H9 (cell line): Measurements from ENCODE around the gene NLGN3. TPM values are rescaled to one million over a fixed set of nuclear protein-coding genes. Genes with fewer than 3 reads are reported as not detected.

Experiments
- DNase-seq: peaks from one replicate; pipeline ENCODE4 v3.0.0-alpha.2; 2017
- H2AFZ ChIP-seq: one replicate; pipeline ENCODE4 v1.6.1; 2013; ENCODE audit warnings: mild to moderate bottlenecking, low read length, control low read depth, moderate library complexity
- H2AK5ac ChIP-seq: 2 replicates; pipeline ENCODE4 v1.6.1; 2013; ENCODE audit warnings: low read length, control low read depth, mixed read lengths; ENCODE audit not compliant: insufficient read length
- H2BK120ac ChIP-seq: one replicate; pipeline ENCODE4 v1.6.1; 2013; ENCODE audit warnings: low read depth, mild to moderate bottlenecking, low read length, control low read depth, inconsistent platforms; ENCODE audit not compliant: poor library complexity, severe bottlenecking
- H2BK12ac ChIP-seq: 2 replicates; pipeline ENCODE4 v1.6.1; 2013; ENCODE audit warnings: low read length, control low read depth, mixed read lengths, low read depth; ENCODE audit not compliant: insufficient read length
- H2BK15ac ChIP-seq: 2 replicates; pipeline ENCODE4 v1.6.1; 2013; ENCODE audit warnings: low read depth, low read length, control low read depth
- H2BK20ac ChIP-seq: one replicate; pipeline ENCODE4 v1.6.1; 2013; ENCODE audit warnings: low read depth, mild to moderate bottlenecking, low read length, control low read depth, inconsistent platforms; ENCODE audit not compliant: poor library complexity, severe bottlenecking
- H2BK5ac ChIP-seq: 2 replicates; pipeline ENCODE4 v1.6.1; 2013; ENCODE audit warnings: low read length, control low read depth, mixed read lengths; ENCODE audit not compliant: insufficient read length
- H3K14ac ChIP-seq: 2 replicates; pipeline ENCODE4 v1.6.1; 2013; ENCODE audit warnings: low read length, control low read depth; ENCODE audit not compliant: insufficient read depth
- H3K18ac ChIP-seq: 2 replicates; pipeline ENCODE4 v1.6.1; 2013; ENCODE audit warnings: low read depth, mild to moderate bottlenecking, mixed read lengths, low read length, control low read depth; ENCODE audit not compliant: insufficient read length
- H3K23ac ChIP-seq: 2 replicates; pipeline ENCODE4 v1.6.1; 2013; ENCODE audit warnings: low read length, control low read depth, mixed read lengths, low read depth; ENCODE audit not compliant: insufficient read length
- H3K23me2 ChIP-seq: 2 replicates; pipeline ENCODE4 v1.6.1; 2013; ENCODE audit warnings: low read depth, mild to moderate bottlenecking, mixed read lengths, low read length, control low read depth; ENCODE audit not compliant: insufficient read length, poor library complexity, severe bottlenecking
- H3K27ac ChIP-seq: 2 replicates; pipeline ENCODE4 v1.5.1; 2013; ENCODE audit warnings: low read length, control low read depth, mixed read lengths, low read depth; ENCODE audit not compliant: insufficient read length
- H3K27me3 ChIP-seq: 2 replicates; pipeline ENCODE4 v1.6.1; 2013; ENCODE audit warnings: low read length, control low read depth, inconsistent platforms; ENCODE audit not compliant: insufficient read depth
- H3K4ac ChIP-seq: 2 replicates; pipeline ENCODE4 v1.6.1; 2013; ENCODE audit warnings: low read depth, mild to moderate bottlenecking, control low read depth, inconsistent platforms, low read length, moderate library complexity
- H3K4me1 ChIP-seq: 2 replicates; pipeline ENCODE4 v1.6.1; 2013; ENCODE audit warnings: low read length, control low read depth, inconsistent platforms; ENCODE audit not compliant: insufficient read depth
- H3K4me2 ChIP-seq: 2 replicates; pipeline ENCODE4 v1.6.1; 2013; ENCODE audit warnings: low read length, control low read depth, mixed read lengths; ENCODE audit not compliant: insufficient read length, insufficient read depth
- H3K56ac ChIP-seq: 2 replicates; pipeline ENCODE4 v1.6.1; 2013; ENCODE audit warnings: low read depth, mild to moderate bottlenecking, mixed read lengths, low read length, control low read depth; ENCODE audit not compliant: insufficient read length
- H3K79me1 ChIP-seq: 2 replicates; pipeline ENCODE4 v1.6.1; 2013; ENCODE audit warnings: low read depth, mild to moderate bottlenecking, moderate library complexity, low read length, control low read depth, inconsistent platforms; ENCODE audit not compliant: insufficient read depth, poor library complexity, severe bottlenecking
- H3K79me2 ChIP-seq: 2 replicates; pipeline ENCODE4 v1.6.1; 2013; ENCODE audit warnings: low read length, control low read depth, inconsistent platforms; ENCODE audit not compliant: insufficient read depth
- H3K9ac ChIP-seq: 2 replicates; pipeline ENCODE4 v1.6.1; 2013; ENCODE audit warnings: low read length, control low read depth, mixed read lengths; ENCODE audit not compliant: insufficient read length; ENCODE audit errors: extremely low read depth
- H3K9me3 ChIP-seq: one replicate; pipeline ENCODE4 v1.6.1; 2013; ENCODE audit warnings: low read depth, low read length, inconsistent platforms; ENCODE audit not compliant: control insufficient read depth
- H3T11ph ChIP-seq: one replicate; pipeline ENCODE4 v1.6.1; 2013; ENCODE audit warnings: mild to moderate bottlenecking, low read length, control low read depth, inconsistent platforms
- H4K20me1 ChIP-seq: one replicate; pipeline ENCODE4 v1.6.1; 2013; ENCODE audit not compliant: control insufficient read depth, insufficient read length, insufficient read depth
- H4K5ac ChIP-seq: 2 replicates; pipeline ENCODE4 v1.6.1; 2013; ENCODE audit warnings: low read depth, mild to moderate bottlenecking, mixed read lengths, low read length, control low read depth; ENCODE audit not compliant: insufficient read length
- H4K8ac ChIP-seq: replicated peaks from 2 replicates; pipeline ENCODE4 v1.6.1; 2013; ENCODE audit warnings: low read length, control low read depth, mixed read lengths, low read depth; ENCODE audit not compliant: insufficient read length
- H4K91ac ChIP-seq: 2 replicates; pipeline ENCODE4 v1.6.1; 2013; ENCODE audit warnings: low read depth, mild to moderate bottlenecking, moderate library complexity, mixed read lengths, low read length, control low read depth; ENCODE audit not compliant: insufficient read length
- H3K27ac Mint-ChIP-seq, 3 experiments: 2 replicates in 2 of 3; 3 replicates in 1 of 3; pipeline ENCODE4 v1.8.0; 2020 to 2021; ENCODE audit warnings: mixed read lengths in 3 of 3, mild to moderate bottlenecking in 1 of 3, moderate library complexity in 1 of 3
- H3K27me3 Mint-ChIP-seq: 2 replicates; pipeline ENCODE4 v1.8.0; 2021; ENCODE audit warnings: low read depth, mild to moderate bottlenecking, moderate library complexity, mixed read lengths
- H3K36me3 Mint-ChIP-seq, 3 experiments: 2 replicates in 2 of 3; 3 replicates in 1 of 3; pipeline ENCODE4 v1.8.0; 2020 to 2021; ENCODE audit warnings: low read depth in 3 of 3, mixed read lengths in 3 of 3; ENCODE audit not compliant: insufficient read depth in 1 of 3
- H3K4me1 Mint-ChIP-seq, 2 experiments: 2 replicates each; pipeline ENCODE4 v1.8.0; 2020; ENCODE audit warnings: mixed read lengths in 2 of 2
- H3K4me3 Mint-ChIP-seq, 2 experiments: 2 replicates in 1 of 2; 3 replicates in 1 of 2; pipeline ENCODE4 v1.8.0; 2020 to 2021; ENCODE audit warnings: mild to moderate bottlenecking in 2 of 2, mixed read lengths in 2 of 2, moderate library complexity in 1 of 2
- H3K9me3 Mint-ChIP-seq, 2 experiments: 2 replicates in 1 of 2; 3 replicates in 1 of 2; pipeline ENCODE4 v1.8.0; 2020; ENCODE audit warnings: mild to moderate bottlenecking in 2 of 2, mixed read lengths in 2 of 2, moderate library complexity in 1 of 2
- CTCF ChIP-seq: fragments of 200-600 bp; sonication (generic); conservative IDR thresholded peaks from 3 replicates; pipeline ENCODE4 v1.8.0; 2021; ENCODE audit warnings: antibody characterized with exemption, mild to moderate bottlenecking
- WGBS: extraction: QIAGEN DNeasy Blood & Tissue Kit; methylation state at CpG from one replicate; pipeline ENCODE4 v1.1.7; 2013; ENCODE audit warnings: missing lambda C conversion rate, low lambda C conversion rate, mixed read lengths; ENCODE audit not compliant: insufficient read length; ENCODE audit errors: extremely low coverage; 5-methylcytosine and 5-hydroxymethylcytosine counted together
- total RNA-seq: library from RNA; stranded (reverse); gene quantifications from 2 replicates; pipeline ENCODE4 v1.2.1, GENCODE V29; 2021

Gene NLGN3
- total RNA-seq, 1 experiment from 2014 or later: 3.6 TPM

- Mint-ChIP-seq H3K36me3 (peaks cover 0 to 8% (median 5%) of the 10 kb centered on the region in 3 experiments; a peak in 5 of 7 replicates), H3K4me3 (peak overlapping the region; percentile 46 to 74; a peak in 2 of 5 replicates), H3K27me3 (peaks cover 52% of the 10 kb centered on the region), H3K27ac (0 out of 7 replicates have a peak overlapping the region, but pooled peaks of 1 of the 3 experiments have one; percentile 7), H3K9me3 (peaks cover 67 to 74% of the 10 kb centered on the region in 2 experiments), H3K4me1 (peaks cover 43 to 55% of the 10 kb centered on the region in 2 experiments)
- H2BK20ac ChIP-seq: no peak overlapping the region
- no peak overlapping the region for H3K18ac ChIP-seq
- H2BK5ac ChIP-seq: no peak overlapping the region
- no peak overlapping the region for H3K56ac ChIP-seq
- H3K9ac ChIP-seq: no peak overlapping the region
- no peak overlapping the region for H2BK12ac ChIP-seq
- H2BK15ac ChIP-seq: no peak overlapping the region
- H3K27ac ChIP-seq: no peak overlapping the region
- H3K23me2 ChIP-seq: peaks cover 7% of the 10 kb centered on the region
- no peak overlapping the region for H4K91ac ChIP-seq
- H4K20me1 ChIP-seq: no peaks in the 10 kb centered on the region
- H3K4me1 ChIP-seq: peaks cover 6% of the 10 kb centered on the region; the same call in 1 of the 2 replicates
- H4K5ac ChIP-seq: no peak overlapping the region
- no peak overlapping the region for H3K4ac ChIP-seq
- no peak overlapping the region for H3K14ac ChIP-seq
- no peak overlapping the region for H2BK120ac ChIP-seq
- TF ChIP-seq CTCF: peak; percentile 48
- no peak overlapping the region for H3K23ac ChIP-seq
- H2AFZ ChIP-seq: no peak overlapping the region
- no peak overlapping the region for H4K8ac ChIP-seq
- H3K27me3 ChIP-seq: no peaks in the 10 kb centered on the region; the same call in 1 of the 2 replicates
- peak overlapping the region; percentile 35 for H3K4me2 ChIP-seq
- no CpG with 5 or more reads among the region's 2 CpGs for WGBS
- no peak overlapping the region for H2AK5ac ChIP-seq
- H3K9me3 ChIP-seq: peaks cover 4% of the 10 kb centered on the region
- H3K79me1 ChIP-seq: no peaks in the 10 kb centered on the region
- DNase-seq: no peak
- no peak overlapping the region for H3T11ph ChIP-seq
- H3K79me2 ChIP-seq: no peaks in the 10 kb centered on the region
These were observed 46.3 kb upstream of the NLGN3 start for GRCh38 chrX:71098302-71098701.
